Measurements from ENCODE around the gene TTLL4.

GRCh38 chr2:218694405-218695145 lies 16.1 kb upstream of the TTLL4 start:
- TF ChIP-seq CTCF (IDR thresholded peaks at IDR 0.05) (no peak), POLR2A (IDR thresholded peaks at IDR 0.05) (no peak)

Measured in thyroid gland (tissue), 4 donors.